ENCODE results near the gene CDR2L.
"Not testable (repeated sequence)": the region's sequence is repeated elsewhere in the genome, so short reads cannot be mapped to it uniquely, and the experiment has no call there.

Gene CDR2L

DNA sequence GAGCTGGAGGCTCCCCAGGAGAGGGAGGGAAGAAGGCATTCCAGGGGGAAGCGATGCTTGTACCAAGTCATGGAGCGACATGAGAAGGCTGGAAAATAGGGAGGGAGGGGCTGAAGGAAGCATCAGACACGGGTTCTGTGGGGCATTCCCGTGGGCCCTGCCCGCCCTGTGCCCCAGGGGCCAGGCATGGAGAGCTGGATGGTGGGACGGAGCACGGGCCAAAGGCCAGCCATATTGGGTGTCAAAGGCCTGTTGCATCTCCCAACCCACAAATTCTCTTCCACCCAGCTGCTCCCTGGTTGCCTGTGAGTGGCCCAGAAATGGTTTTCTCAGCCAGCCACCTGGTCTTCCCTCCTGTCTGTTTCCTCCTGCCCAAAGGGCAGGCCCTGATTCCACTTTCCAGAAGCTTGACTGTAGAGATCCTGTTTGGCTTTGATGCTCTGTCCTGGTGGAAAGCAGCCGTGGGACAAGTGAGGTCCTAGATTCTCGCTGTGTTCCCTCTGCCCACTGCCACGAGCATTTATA is 3.2 kb downstream of the CDR2L start:
- H3K9me3 Mint-ChIP-seq: no peaks in the 10 kb centered on the region
- no peak overlapping the region for H3K27ac Mint-ChIP-seq
- H3K36me3 Mint-ChIP-seq: no peaks in the 10 kb centered on the region
- no peaks in the 10 kb centered on the region for H3K27me3 Mint-ChIP-seq
- peaks cover 9% of the 10 kb centered on the region for H3K4me1 Mint-ChIP-seq
- H3K4me3 Mint-ChIP-seq: no peak overlapping the region

DNA sequence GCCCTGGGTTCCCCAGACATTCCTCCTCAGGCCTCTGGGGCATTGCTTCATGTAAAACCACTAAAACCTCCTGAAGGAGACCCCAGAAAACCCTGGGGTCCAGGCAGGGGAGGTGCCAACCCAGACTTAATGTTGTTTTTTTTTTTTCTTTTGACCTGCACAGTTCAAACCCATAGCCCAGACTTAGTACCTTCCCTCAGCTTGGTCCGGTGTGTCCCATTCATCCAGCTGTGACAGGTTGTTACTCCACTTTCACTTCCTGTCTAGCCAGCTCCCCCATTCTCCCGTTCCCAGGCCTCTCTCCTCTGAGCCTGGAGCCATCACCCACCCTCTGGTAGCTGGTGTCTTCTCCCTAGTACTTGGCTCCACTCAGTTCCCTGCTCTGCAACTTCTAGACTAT is 4.8 kb downstream of the CDR2L start:
- H3K27ac Mint-ChIP-seq: no peak overlapping the region
- no peaks in the 10 kb centered on the region for H3K36me3 Mint-ChIP-seq
- peaks cover 1% of the 10 kb centered on the region for H3K4me1 Mint-ChIP-seq
- H3K9me3 Mint-ChIP-seq: no peaks in the 10 kb centered on the region
- H3K27me3 Mint-ChIP-seq: no peaks in the 10 kb centered on the region
- no peak overlapping the region for H3K4me3 Mint-ChIP-seq

DNA sequence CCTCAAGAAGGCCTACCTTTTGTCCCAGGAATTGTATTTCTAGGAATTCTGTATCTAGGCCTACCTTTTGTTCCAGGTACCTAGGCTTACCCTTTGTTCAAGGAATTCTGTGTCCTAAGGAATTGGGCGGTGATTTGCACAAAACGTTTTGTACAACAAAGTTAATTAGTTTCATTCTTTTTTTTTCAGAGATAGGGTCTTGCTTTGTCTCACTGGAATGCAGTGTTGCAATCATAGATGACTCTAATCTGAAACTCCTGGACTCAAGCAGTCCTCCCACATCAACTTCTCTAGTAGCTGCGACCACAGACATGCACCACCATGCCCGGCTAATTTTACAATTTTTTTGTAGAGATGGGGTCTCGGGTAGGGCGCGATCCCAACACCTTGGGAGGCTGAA is 7.0 kb downstream of the CDR2L start:
- no peaks in the 10 kb centered on the region for H3K36me3 Mint-ChIP-seq
- no peaks in the 10 kb centered on the region for H3K9me3 Mint-ChIP-seq
- H3K4me3 Mint-ChIP-seq: no peak overlapping the region
- H3K27me3 Mint-ChIP-seq: no peaks in the 10 kb centered on the region
- no peak overlapping the region for H3K27ac Mint-ChIP-seq
- no peaks in the 10 kb centered on the region for H3K4me1 Mint-ChIP-seq

DNA sequence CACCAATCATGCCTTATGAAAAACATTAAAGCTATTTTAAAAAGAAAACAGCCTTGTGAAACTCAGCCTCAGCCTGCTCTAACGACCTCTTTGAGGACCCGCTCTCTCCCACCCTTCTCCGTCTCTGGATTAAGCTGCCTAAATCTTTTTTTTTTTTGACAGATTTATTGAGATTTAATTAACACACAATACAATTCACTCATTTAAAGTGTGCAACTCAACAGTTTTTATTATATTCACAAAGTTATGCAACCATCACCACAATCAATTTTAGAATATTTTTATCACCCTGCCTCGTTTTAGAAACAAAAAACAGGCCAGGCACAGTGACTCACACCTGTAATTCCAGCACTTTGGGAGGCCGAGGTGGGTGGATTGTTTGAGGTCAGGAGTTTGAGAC is 8.4 kb downstream of the CDR2L start:
- H3K27ac Mint-ChIP-seq: no peak overlapping the region
- H3K9me3 Mint-ChIP-seq: no peaks in the 10 kb centered on the region
- H3K4me1 Mint-ChIP-seq: no peaks in the 10 kb centered on the region
- no peaks in the 10 kb centered on the region for H3K27me3 Mint-ChIP-seq
- H3K36me3 Mint-ChIP-seq: no peaks in the 10 kb centered on the region
- H3K4me3 Mint-ChIP-seq: no peak overlapping the region

DNA sequence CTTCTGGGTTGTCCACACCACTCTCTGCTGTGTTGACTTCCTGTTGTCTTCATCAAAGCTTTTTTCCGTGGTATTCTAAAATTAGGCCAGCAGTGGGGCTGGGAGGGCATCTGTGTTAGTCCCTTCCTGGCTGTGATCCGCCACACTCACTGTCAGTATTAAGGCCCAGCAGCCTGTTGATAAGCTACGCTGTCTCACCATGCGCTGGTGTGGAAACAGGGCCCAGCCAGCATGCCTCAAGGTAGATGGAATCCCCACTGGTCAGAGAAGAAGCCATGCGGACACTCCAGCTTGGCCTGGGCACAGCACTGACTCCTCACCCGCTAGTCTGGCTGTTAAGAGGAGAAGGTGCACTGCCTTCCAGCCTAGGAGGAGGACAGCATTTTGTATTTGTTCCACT is 11.4 kb downstream of the CDR2L start:
- peaks cover 4% of the 10 kb centered on the region for H3K4me1 Mint-ChIP-seq
- H3K27me3 Mint-ChIP-seq: no peaks in the 10 kb centered on the region
- no peaks in the 10 kb centered on the region for H3K36me3 Mint-ChIP-seq
- H3K9me3 Mint-ChIP-seq: no peaks in the 10 kb centered on the region
- no peak overlapping the region for H3K27ac Mint-ChIP-seq
- H3K4me3 Mint-ChIP-seq: no peak overlapping the region

DNA sequence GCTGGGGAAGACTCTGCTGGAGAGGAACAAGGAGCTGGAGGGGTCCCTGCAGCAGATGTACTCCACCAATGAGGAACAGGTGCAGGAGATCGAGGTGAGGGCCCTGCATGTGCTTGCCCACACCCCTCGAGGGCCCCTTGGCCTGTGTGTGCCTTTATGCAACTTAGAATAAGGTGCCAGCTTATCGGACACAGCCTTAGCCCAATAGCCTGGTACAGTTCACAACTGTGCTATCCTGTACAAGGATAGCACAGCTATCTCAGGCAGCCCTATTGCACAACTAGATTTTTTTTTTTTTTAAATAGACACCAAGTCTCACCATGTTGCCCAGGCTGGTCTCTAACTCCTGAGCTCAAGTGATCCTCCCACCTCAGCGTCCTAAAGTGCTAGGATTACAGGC is 12.1 kb downstream of the CDR2L start:
- Mint-ChIP-seq H3K27ac (no peak overlapping the region), H3K4me3 (no peak overlapping the region), H3K36me3 (no peaks in the 10 kb centered on the region), H3K4me1 (peaks cover 4% of the 10 kb centered on the region), H3K9me3 (no peaks in the 10 kb centered on the region), H3K27me3 (no peaks in the 10 kb centered on the region)

DNA sequence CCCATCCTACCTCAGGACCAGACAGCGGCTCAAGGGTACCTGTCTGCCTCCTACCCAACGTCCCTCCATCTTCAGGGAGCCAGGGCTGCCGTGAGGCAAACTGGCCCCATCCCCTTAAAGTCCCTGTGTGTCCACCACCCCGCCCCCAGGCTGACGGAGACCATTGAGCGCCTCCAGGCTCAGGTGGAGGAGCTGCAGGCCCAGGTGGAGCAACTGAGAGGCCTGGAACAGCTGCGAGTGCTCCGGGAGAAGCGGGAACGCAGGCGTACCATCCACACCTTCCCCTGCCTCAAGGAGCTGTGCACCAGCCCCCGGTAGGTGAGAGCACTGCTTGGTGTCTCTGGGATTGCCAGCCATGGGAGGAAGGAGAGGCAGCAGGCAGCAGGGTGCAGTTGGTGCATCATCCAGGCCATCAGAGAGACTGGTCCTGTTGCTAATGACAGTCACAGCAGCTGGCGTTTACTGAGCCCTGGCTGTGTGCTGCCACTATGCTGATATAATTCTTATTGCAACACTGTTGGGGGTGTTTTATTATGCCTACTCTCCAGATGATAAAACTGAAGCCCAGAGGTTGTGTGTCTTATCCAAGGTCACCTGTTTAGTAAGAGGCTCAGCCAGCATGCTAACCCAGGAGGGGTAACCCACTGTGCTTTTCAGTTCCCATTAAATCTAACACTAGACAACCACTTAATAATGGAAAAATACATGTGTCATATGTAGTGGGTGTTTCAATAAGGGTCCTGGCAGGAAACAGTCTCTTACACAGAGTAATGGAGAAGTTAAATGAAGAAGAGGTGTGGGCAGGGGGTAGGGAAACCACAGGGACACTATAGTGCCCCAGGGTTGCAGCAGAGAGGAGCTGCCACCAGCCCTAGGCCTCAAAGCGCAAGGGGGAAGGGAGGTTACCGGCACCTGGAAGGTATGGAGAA is 14.7 kb downstream of the CDR2L start:
- no peaks in the 10 kb centered on the region for H3K36me3 Mint-ChIP-seq
- H3K4me3 Mint-ChIP-seq: no peak overlapping the region
- no peak overlapping the region for H3K27ac Mint-ChIP-seq
- H3K27me3 Mint-ChIP-seq: no peaks in the 10 kb centered on the region
- no peaks in the 10 kb centered on the region for H3K9me3 Mint-ChIP-seq
- peaks cover 4% of the 10 kb centered on the region for H3K4me1 Mint-ChIP-seq

DNA sequence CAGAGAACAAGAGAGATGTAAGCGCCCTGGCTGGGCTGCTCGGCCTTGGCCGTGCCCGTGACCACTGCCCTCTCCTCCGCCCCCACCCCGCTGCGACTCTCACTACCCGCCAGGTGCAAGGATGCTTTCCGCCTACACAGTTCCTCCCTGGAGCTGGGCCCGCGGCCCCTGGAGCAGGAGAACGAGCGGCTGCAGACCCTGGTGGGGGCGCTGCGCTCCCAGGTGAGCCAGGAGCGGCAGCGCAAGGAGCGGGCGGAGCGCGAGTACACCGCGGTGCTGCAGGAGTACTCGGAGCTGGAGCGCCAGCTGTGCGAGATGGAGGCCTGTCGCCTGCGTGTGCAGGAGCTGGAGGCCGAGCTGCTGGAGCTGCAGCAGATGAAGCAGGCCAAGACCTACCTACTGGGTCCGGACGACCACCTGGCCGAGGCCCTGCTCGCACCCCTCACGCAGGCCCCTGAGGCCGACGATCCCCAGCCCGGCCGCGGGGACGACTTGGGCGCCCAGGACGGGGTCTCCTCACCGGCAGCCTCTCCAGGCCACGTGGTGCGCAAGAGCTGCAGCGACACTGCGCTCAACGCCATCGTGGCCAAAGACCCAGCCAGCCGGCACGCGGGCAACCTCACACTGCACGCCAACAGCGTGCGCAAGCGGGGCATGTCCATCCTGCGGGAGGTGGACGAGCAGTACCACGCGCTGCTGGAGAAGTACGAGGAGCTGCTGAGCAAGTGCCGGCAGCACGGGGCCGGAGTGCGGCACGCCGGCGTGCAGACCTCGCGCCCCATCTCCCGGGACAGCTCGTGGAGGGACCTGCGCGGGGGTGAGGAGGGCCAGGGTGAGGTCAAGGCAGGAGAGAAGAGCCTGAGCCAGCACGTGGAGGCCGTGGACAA is 15.9 kb downstream of the CDR2L start:
- Mint-ChIP-seq H3K27ac (no peak overlapping the region), H3K4me3 (no peak overlapping the region), H3K9me3 (no peaks in the 10 kb centered on the region), H3K4me1 (peaks cover 4% of the 10 kb centered on the region), H3K36me3 (no peaks in the 10 kb centered on the region), H3K27me3 (no peaks in the 10 kb centered on the region)

DNA sequence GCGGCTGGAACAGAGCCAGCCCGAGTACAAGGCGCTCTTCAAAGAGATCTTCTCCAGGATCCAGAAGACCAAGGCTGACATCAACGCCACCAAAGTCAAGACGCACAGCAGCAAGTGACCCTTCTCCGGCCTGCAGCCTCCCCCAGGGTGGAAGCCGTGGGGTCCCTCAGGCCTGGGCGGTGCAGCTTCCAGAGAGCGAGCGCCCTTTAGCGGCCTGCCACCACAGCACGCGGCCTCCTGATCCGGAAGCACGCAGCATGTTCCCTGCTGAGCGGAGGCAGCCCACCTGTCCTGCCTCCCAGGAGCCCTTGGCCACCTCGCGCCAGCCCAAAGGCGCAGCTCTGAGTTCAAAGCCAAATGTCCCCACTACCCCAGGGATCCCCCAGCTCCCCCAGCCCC is 16.5 kb downstream of the CDR2L start:
- Mint-ChIP-seq H3K36me3 (no peaks in the 10 kb centered on the region), H3K27me3 (no peaks in the 10 kb centered on the region), H3K4me1 (peaks cover 4% of the 10 kb centered on the region), H3K27ac (no peak overlapping the region), H3K9me3 (no peaks in the 10 kb centered on the region), H3K4me3 (no peak overlapping the region)

DNA sequence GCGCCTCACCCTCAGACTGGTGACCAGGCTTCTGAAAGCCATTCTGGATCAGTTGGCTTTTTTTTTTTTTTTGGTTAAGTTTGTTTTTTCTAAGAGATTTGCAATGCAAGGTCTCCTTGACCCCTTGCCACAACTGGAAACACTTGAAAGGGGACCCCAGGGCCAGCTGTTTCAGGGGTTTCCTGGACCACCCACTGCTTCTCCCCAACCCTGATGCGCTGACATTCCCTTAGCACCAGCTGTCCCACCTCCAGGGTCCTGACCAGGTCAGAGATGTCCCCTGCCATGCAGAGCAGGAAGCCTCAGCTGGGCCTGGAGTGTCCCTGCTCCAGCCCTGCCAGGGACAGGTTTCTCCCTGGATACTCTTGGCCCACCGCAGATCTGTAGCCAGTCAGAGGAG is 16.9 kb downstream of the CDR2L start:
- Mint-ChIP-seq H3K36me3 (no peaks in the 10 kb centered on the region), H3K4me1 (peaks cover 4% of the 10 kb centered on the region), H3K27me3 (no peaks in the 10 kb centered on the region), H3K9me3 (no peaks in the 10 kb centered on the region), H3K27ac (no peak overlapping the region), H3K4me3 (no peak overlapping the region)

DNA sequence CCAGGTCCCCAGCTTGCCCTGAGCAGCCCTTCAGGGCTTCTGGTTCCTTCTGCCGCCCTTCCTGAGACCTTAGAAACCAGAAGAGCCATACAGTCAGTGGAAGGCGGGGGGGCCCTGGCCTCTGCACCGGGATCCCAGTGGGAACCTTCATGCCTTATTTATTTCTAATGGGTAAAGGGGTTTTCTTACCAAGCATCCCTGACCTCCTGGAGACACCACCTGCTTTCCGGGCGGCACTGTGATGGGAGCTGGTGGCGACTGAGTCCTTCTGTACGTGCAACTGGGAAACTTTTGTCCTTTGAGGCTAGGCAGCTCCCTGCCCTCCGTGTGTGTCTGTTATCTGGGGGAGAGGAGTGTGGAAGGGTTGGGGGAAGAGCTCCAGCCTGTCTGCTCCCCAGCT is 17.9 kb downstream of the CDR2L start:
- H3K9me3 Mint-ChIP-seq: no peaks in the 10 kb centered on the region
- peaks cover 4% of the 10 kb centered on the region for H3K4me1 Mint-ChIP-seq
- H3K27ac Mint-ChIP-seq: no peak overlapping the region
- no peak overlapping the region for H3K4me3 Mint-ChIP-seq
- no peaks in the 10 kb centered on the region for H3K27me3 Mint-ChIP-seq
- H3K36me3 Mint-ChIP-seq: no peaks in the 10 kb centered on the region

DNA sequence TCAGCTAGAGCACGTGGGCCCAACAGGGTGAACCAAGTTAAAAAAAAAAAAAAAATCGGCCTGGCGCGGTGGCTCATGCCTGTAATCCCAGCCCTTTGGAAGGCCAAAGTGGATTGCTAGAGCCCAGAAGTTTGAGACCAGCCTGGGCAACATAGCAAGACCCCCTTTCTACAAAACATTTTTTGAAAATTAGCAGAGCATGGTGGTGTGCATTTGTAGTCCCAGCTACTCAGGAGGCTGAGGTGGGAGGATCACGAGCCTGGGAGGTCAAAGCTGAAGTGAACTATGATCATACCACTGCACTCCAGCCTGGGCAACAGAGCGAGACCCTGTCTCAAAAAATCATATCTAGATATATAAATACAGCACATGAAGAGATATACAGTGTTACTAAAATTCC is 18.7 kb downstream of the CDR2L start:
- H3K36me3 Mint-ChIP-seq, H3K9me3 Mint-ChIP-seq, H3K4me1 Mint-ChIP-seq, H3K27ac Mint-ChIP-seq, H3K27me3 Mint-ChIP-seq, H3K4me3 Mint-ChIP-seq: not testable (repeated sequence)

DNA sequence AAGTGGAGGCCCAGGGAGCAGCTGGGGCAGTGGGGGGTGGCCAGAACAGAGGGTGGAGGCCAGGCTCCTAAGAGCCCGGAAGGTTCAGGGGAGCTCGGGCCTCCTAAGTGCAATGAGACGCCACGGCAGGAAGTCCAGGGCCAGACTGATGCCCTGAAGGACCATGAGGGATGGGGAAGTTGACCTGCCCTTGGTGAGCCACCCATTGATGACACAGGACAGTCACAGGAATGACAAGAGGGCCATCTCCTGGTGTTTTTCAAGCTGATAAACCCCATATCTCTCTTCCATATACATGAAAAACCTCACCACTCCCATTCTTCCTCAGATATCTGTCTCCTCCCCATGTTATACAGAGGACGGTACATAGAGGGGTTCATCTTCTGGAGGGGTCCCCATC is 19.2 kb downstream of the CDR2L start:
- peaks cover 11% of the 10 kb centered on the region for H3K4me1 Mint-ChIP-seq
- no peak overlapping the region for H3K4me3 Mint-ChIP-seq
- no peaks in the 10 kb centered on the region for H3K27me3 Mint-ChIP-seq
- H3K9me3 Mint-ChIP-seq: no peaks in the 10 kb centered on the region
- no peaks in the 10 kb centered on the region for H3K36me3 Mint-ChIP-seq
- no peak overlapping the region for H3K27ac Mint-ChIP-seq

DNA sequence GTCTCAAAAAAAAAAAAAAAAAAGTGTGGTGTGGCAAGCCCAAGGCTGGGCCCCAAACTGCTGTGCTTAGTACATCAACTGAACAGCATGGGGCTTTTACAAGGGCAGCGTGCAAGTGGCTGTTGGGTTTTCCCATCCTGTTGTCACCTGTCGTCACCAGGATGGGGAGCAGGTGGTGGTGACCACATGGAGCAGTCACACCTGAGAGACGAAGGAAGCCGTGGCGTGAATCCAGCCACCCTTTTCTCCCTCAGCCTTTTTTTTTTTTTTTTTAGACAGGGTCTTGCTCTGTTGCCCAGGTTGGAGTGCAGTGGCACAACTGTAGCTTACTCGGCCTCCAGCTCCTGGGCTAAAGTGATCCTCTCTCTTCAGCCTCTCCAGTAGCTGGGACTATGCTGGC is 20.9 kb downstream of the CDR2L start:
- Mint-ChIP-seq H3K27me3 (no peaks in the 10 kb centered on the region), H3K36me3 (no peaks in the 10 kb centered on the region), H3K4me1 (peaks cover 16% of the 10 kb centered on the region), H3K27ac (no peak overlapping the region), H3K9me3 (no peaks in the 10 kb centered on the region), H3K4me3 (no peak overlapping the region)

DNA sequence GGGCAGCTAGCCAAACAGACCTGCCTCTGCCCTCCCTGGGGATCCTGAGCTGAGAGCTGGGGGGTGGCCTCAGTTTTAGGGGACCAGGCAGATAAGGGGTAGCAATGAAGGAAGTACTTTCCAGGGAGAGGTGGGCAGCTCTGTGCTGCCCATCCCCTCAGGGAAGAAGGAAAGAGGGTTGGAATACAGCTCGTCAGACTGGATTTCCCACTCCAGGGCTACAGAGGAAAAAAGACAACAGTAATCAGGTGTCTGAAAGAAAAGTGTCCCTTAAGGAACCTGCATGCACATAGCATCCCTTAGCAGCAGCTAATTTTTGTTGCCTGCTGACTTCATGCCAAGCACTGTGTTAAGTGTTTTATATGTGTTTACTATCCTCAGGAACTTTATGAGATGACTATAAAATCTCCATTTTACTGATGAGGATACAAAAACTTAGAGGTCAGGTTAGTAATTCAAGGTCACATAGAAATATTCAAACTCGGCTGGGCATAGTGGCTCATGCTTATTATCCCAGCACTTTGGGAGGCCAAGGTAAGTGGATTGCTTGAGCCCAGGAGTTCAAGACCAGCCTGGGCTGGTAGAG is 21.8 kb downstream of the CDR2L start:
- peaks cover 23% of the 10 kb centered on the region for H3K4me1 Mint-ChIP-seq
- no peak overlapping the region for H3K4me3 Mint-ChIP-seq
- H3K36me3 Mint-ChIP-seq: peaks cover 3% of the 10 kb centered on the region
- no peak overlapping the region for H3K27ac Mint-ChIP-seq
- no peaks in the 10 kb centered on the region for H3K9me3 Mint-ChIP-seq
- H3K27me3 Mint-ChIP-seq: no peaks in the 10 kb centered on the region
